Astrocyte of the spinal cord (primary cell): ENCODE data around the gene RAD50.

ENCODE experiments used
- DNase-seq: peaks from one replicate; pipeline ENCODE4 v3.0.0; 2011; ENCODE audit warnings: low read depth, low spot score
- H3K4me3 ChIP-seq: 2 replicates; pipeline ENCODE4 v1.5.1; 2011; ENCODE audit warnings: low read depth, mild to moderate bottlenecking, low read length, moderate library complexity
- CTCF ChIP-seq: IDR thresholded peaks from 2 replicates; pipeline ENCODE4 v1.5.1; 2012; ENCODE audit warnings: low read depth, mild to moderate bottlenecking, low read length, inconsistent platforms
- in situ Hi-C: cut with HindIII; loops from 2 replicates; pipeline ENCODE4 v1.10.0; 2017; ENCODE audit warnings: low sequenced_read_pairs

Gene RAD50

GRCh38 chr5:132648355-132648754 lies 91.6 kb downstream of the RAD50 start:
- in situ Hi-C loops = no loop called here
- no peak for DNase-seq
- no peak overlapping the region for H3K4me3 ChIP-seq
- TF ChIP-seq CTCF = no peak

- no peak overlapping the region for H3K4me3 ChIP-seq
- no peak for DNase-seq
- in situ Hi-C loops = no loop called here
- TF ChIP-seq CTCF = no peak
These were observed 95.2 kb downstream of the RAD50 start for GRCh38 chr5:132651838-132652469.

GRCh38 chr5:132653716-132654115 lies 96.9 kb downstream of the RAD50 start:
- in situ Hi-C loops = no loop called here
- no peak for TF ChIP-seq CTCF
- DNase-seq = no peak
- no peak overlapping the region for H3K4me3 ChIP-seq

- peak overlapping the region; percentile 29 for H3K4me3 ChIP-seq
- peak; percentile 28 for TF ChIP-seq CTCF
- DNase-seq = peak; percentile 21
These were observed 99.3 kb downstream of the RAD50 start for GRCh38 chr5:132655821-132656773.

GRCh38 chr5:132656774-132657355 lies 100.1 kb downstream of the RAD50 start:
- peak overlapping the region; percentile 23 for H3K4me3 ChIP-seq
- in situ Hi-C loops = no loop called here
- no peak for TF ChIP-seq CTCF
- DNase-seq = no peak

More at GRCh38 chr5:132655821-132656773, 99.3 kb downstream of the RAD50 start:
- in situ Hi-C loops = no loop called here

GRCh38 chr5:132657676-132658380 lies 101.1 kb downstream of the RAD50 start, which contains the start of gene IL13:
Gene IL13, plus strand, starts transcription at chr5:132658173. Its CDS starts 14 bp downstream, at chr5:132658187.
- in situ Hi-C loops = no loop called here
- TF ChIP-seq CTCF = no peak
- H3K4me3 ChIP-seq = no peak within 1 kb of the TSS
- no peak for DNase-seq
